Muscle of leg (tissue), 11 donors: ENCODE data around the gene OCA2. TPM values are rescaled to one million over a fixed set of nuclear protein-coding genes. Genes with fewer than 3 reads are reported as not detected.
A peak's percentile ranks its signal among the peaks of the same experiment; 100 is the strongest.

Experiments
- DNase-seq: peaks from one replicate; pipeline ENCODE4 v3.0.0; 2013
- H3K27ac ChIP-seq: one replicate; pipeline ENCODE4 v1.5.1; 2013; ENCODE audit warnings: mild to moderate bottlenecking, low read length, control low read depth
- H3K27me3 ChIP-seq: one replicate; pipeline ENCODE4 v1.6.1; 2013; ENCODE audit warnings: low read length; ENCODE audit not compliant: control insufficient read depth, insufficient read depth
- H3K36me3 ChIP-seq: one replicate; pipeline ENCODE4 v1.6.1; 2013; ENCODE audit warnings: low read length; ENCODE audit not compliant: control insufficient read depth, insufficient read depth
- H3K4me1 ChIP-seq: one replicate; pipeline ENCODE4 v1.6.1; 2013; ENCODE audit warnings: low read length; ENCODE audit not compliant: control insufficient read depth, insufficient read depth
- H3K4me3 ChIP-seq: one replicate; pipeline ENCODE4 v1.5.1; 2013; ENCODE audit warnings: low read length, control low read depth
- H3K9me3 ChIP-seq: replicated peaks from 2 replicates; pipeline ENCODE4 v1.6.1; 2013; ENCODE audit warnings: low read depth, low read length; ENCODE audit not compliant: control insufficient read depth
- WGBS: methylation state at CpG from one replicate; pipeline ENCODE4 v1.1.5; 2013; ENCODE audit warnings: missing lambda C conversion rate; ENCODE audit not compliant: insufficient coverage; 5-methylcytosine and 5-hydroxymethylcytosine counted together
- polyA plus RNA-seq, 8 donors: library from polyadenylated mRNA; unstranded; fragments of 120-200 nt; gene quantifications; one replicate each; pipeline versions ENCODE4 v1.2.1 to v1.2.3, GENCODE V29; 2013; ENCODE audit warnings: inconsistent platforms in 1 of 8, low replicate concordance in 1 of 8; ENCODE audit not compliant: insufficient read length in 8 of 8, insufficient read depth in 1 of 8
- total RNA-seq: library from RNA; stranded (reverse); fragments of 120-200 nt; gene quantifications from one replicate; pipeline ENCODE4 v1.2.4, GENCODE V29; 2013

Gene OCA2
- total and polyA plus RNA-seq, 9 donors: 1.9 to 5.3 (median 3.6) TPM

DNA sequence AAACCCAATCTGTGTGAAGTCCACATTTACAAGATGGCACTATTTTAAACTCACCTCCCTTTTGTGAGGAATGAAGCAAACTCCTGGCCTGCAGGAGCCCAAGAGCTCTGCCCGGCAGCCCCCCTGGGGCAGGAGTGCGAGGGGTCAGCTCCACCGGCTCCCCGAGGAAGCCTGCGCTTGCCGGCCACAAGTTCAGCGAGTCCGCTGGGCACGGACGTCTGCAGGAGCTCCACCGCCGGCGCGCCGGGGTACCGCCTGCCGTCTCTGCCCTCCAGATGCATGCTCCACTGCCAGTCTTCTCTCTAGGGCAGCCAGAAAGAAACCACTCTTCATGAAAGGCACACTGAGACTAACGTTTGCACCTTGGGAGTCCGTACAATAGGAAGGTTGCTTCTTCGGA, 17.5 kb downstream of the OCA2 start:
- H3K27me3 ChIP-seq: no peaks in the 10 kb centered on the region
- no peak overlapping the region for H3K27ac ChIP-seq
- no peaks in the 10 kb centered on the region for H3K9me3 ChIP-seq
- WGBS: 94% methylated on average over 19 of the region's 20 CpGs
- H3K4me3 ChIP-seq: no peak overlapping the region
- peaks cover 10% of the 10 kb centered on the region for H3K4me1 ChIP-seq
- no peak for DNase-seq
- no peaks in the 10 kb centered on the region for H3K36me3 ChIP-seq

DNA sequence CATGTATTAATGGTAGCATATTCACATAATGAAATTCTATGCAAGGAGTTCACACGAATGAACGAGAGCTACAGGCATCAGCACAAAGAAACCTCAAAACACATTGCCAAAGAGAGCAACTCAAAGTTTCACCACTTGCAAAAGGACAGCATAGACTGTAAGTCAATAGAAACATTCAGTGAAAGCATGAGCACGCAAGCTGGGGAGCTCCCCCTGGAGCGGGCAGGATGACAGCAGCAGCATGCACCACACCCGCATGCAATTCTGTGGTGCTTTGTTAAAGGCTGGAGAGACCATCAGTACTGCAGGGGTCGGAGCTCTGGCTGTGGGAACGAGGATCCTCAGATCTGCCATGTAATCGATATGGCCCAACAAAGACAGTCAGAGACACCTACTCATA, 18.7 kb downstream of the OCA2 start:
- WGBS: 30% methylated on average over 5 of the region's 8 CpGs
- no peaks in the 10 kb centered on the region for H3K9me3 ChIP-seq

GRCh38 chr15:28079313-28079969, 19.7 kb downstream of the OCA2 start:
- 78% methylated on average over 9 of the region's 9 CpGs for WGBS
- no peak for DNase-seq
- Histone ChIP-seq H3K27ac (no peak overlapping the region), H3K4me1 (no peaks in the 10 kb centered on the region), H3K4me3 (no peak overlapping the region), H3K27me3 (no peaks in the 10 kb centered on the region), H3K36me3 (no peaks in the 10 kb centered on the region), H3K9me3 (no peaks in the 10 kb centered on the region)

More for the DNA sequence above, 18.7 kb downstream of the OCA2 start:
- DNase-seq: peak; percentile 36
- H3K27ac ChIP-seq: no peak overlapping the region
- peaks cover 4% of the 10 kb centered on the region for H3K4me1 ChIP-seq
- H3K27me3 ChIP-seq: no peaks in the 10 kb centered on the region
- no peaks in the 10 kb centered on the region for H3K36me3 ChIP-seq
- no peak overlapping the region for H3K4me3 ChIP-seq

GRCh38 chr15:28078191-28078719, 20.9 kb downstream of the OCA2 start:
- 80% methylated on average over 1 of the region's 1 CpG for WGBS
- H3K27ac ChIP-seq: no peak overlapping the region

GRCh38 chr15:28075573-28075972, 23.5 kb downstream of the OCA2 start:
- H3K27me3 ChIP-seq: no peaks in the 10 kb centered on the region
- H3K27ac ChIP-seq: no peak overlapping the region
- no peaks in the 10 kb centered on the region for H3K4me1 ChIP-seq
- no CpG with 5 or more reads among the region's 1 CpG for WGBS
- no peak for DNase-seq
- H3K4me3 ChIP-seq: no peak overlapping the region
- H3K36me3 ChIP-seq: no peaks in the 10 kb centered on the region
- no peaks in the 10 kb centered on the region for H3K9me3 ChIP-seq

More at GRCh38 chr15:28078191-28078719, 20.9 kb downstream of the OCA2 start:
- Histone ChIP-seq H3K4me3 (no peak overlapping the region), H3K9me3 (no peaks in the 10 kb centered on the region), H3K27me3 (no peaks in the 10 kb centered on the region), H3K36me3 (no peaks in the 10 kb centered on the region), H3K4me1 (no peaks in the 10 kb centered on the region)
- no peak for DNase-seq

- H3K4me1 ChIP-seq: no peaks in the 10 kb centered on the region
- H3K27ac ChIP-seq: no peak overlapping the region
- H3K27me3 ChIP-seq: no peaks in the 10 kb centered on the region
- DNase-seq: no peak
- no CpG with 5 or more reads among the region's 1 CpG for whole genome bisulfite sequencing
- H3K4me3 ChIP-seq: no peak overlapping the region
- no peaks in the 10 kb centered on the region for H3K9me3 ChIP-seq
- no peaks in the 10 kb centered on the region for H3K36me3 ChIP-seq
These were observed 30.2 kb downstream of the OCA2 start for GRCh38 chr15:28068930-28069329.

- Histone ChIP-seq H3K9me3 (no peaks in the 10 kb centered on the region), H3K4me1 (no peaks in the 10 kb centered on the region), H3K36me3 (no peaks in the 10 kb centered on the region), H3K4me3 (no peak overlapping the region), H3K27me3 (no peaks in the 10 kb centered on the region), H3K27ac (no peak overlapping the region)
- WGBS: no CpG with 5 or more reads among the region's 3 CpGs
- no peak for DNase-seq
These were observed 32.9 kb downstream of the OCA2 start for GRCh38 chr15:28066231-28066630.

- Histone ChIP-seq H3K36me3 (no peaks in the 10 kb centered on the region), H3K27ac (no peak overlapping the region), H3K27me3 (no peaks in the 10 kb centered on the region), H3K4me3 (no peak overlapping the region), H3K4me1 (peaks cover 10% of the 10 kb centered on the region), H3K9me3 (no peaks in the 10 kb centered on the region)
- 84% methylated on average over 6 of the region's 8 CpGs for WGBS
- DNase-seq: no peak
These were observed 39.1 kb downstream of the OCA2 start for GRCh38 chr15:28060005-28060404.

DNA sequence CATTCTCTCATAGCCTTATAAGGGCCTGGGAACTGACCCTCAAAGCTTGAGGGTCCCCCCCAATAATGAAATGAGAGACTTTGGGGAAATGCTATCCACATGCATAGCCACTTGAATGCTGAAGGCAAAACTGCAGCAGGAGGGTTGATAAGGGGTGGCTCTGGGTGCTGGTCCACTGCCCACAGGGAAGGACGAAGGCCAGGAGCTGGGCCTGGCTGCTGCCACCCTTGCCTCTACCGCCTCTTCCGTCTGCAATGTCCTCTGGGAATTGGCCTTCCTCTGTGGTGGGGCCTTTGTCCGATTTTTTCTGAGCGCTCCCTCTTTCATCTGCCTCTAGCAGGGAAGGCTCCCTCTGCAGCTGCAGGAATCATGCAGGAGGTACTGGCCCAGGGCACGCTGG, 41.0 kb downstream of the OCA2 start:
- no peaks in the 10 kb centered on the region for H3K36me3 ChIP-seq
- no peak for DNase-seq
- WGBS: 70% methylated on average over 5 of the region's 6 CpGs
- H3K9me3 ChIP-seq: no peaks in the 10 kb centered on the region
- H3K27me3 ChIP-seq: no peaks in the 10 kb centered on the region
- no peak overlapping the region for H3K4me3 ChIP-seq
- H3K4me1 ChIP-seq: peaks cover 17% of the 10 kb centered on the region
- H3K27ac ChIP-seq: no peak overlapping the region

GRCh38 chr15:28051955-28052633, 47.0 kb downstream of the OCA2 start:
- Histone ChIP-seq H3K4me3 (no peak overlapping the region), H3K27ac (peak overlapping the region; percentile 31)
- peak; percentile 27 for DNase-seq

More at GRCh38 chr15:28051955-28052633, 47.0 kb downstream of the OCA2 start:
- no peaks in the 10 kb centered on the region for H3K27me3 ChIP-seq
- no peaks in the 10 kb centered on the region for H3K9me3 ChIP-seq
- no peaks in the 10 kb centered on the region for H3K36me3 ChIP-seq
- WGBS: 78% methylated on average over 1 of the region's 5 CpGs
- H3K4me1 ChIP-seq: peaks cover 27% of the 10 kb centered on the region
